ENCODE measurements around the gene EPHA7. TPM values are rescaled to one million over a fixed set of nuclear protein-coding genes. Genes with fewer than 3 reads are reported as not detected.

The EPHA7 gene
- polyA plus RNA-seq, 2 of the 4 experiments (the other 2 are of a cell fraction): 0.45 to 0.56 TPM

DNA sequence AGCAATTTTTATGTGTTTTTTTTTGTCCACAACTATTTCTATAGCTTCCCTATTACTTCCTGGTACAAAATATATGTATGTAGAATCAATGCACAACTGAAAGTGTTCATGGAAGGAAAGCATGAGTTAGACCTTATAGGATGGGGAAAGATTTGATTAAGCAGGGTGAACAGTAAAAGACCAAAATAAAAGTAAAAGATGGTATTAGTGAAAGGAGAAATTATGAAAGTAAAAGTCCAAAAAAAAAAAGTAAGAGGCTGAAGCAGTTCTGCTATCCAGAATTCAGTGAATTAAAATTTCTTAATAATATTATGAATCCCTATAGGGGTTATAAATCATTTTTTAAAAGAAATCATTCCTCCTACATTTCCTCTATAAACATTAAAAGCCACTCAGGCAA lies 114.3 kb downstream of the EPHA7 start (continued):
- TF ChIP-seq NPAS2 (CRISPR knock-in tag; IDR thresholded peaks at IDR 0.05; ENCODE audit: borderline replicate concordance): no peak
- TF ChIP-seq, protein P1, sequence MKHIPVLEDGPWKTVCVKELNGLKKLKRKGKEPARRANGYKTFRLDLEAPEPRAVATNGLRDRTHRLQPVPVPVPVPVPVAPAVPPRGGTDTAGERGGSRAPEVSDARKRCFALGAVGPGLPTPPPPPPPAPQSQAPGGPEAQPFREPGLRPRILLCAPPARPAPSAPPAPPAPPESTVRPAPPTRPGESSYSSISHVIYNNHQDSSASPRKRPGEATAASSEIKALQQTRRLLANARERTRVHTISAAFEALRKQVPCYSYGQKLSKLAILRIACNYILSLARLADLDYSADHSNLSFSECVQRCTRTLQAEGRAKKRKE (CRISPR knock-in tag; IDR thresholded peaks at IDR 0.05; ENCODE audit: low read depth): no peak
- TF ChIP-seq, protein P2, sequence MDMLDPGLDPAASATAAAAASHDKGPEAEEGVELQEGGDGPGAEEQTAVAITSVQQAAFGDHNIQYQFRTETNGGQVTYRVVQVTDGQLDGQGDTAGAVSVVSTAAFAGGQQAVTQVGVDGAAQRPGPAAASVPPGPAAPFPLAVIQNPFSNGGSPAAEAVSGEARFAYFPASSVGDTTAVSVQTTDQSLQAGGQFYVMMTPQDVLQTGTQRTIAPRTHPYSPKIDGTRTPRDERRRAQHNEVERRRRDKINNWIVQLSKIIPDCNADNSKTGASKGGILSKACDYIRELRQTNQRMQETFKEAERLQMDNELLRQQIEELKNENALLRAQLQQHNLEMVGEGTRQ (IDR thresholded peaks at IDR 0.05): no peak
- TF ChIP-seq BHLHE40 (IDR thresholded peaks at IDR 0.05; ENCODE audit: low read depth, low read length): no peak

DNA sequence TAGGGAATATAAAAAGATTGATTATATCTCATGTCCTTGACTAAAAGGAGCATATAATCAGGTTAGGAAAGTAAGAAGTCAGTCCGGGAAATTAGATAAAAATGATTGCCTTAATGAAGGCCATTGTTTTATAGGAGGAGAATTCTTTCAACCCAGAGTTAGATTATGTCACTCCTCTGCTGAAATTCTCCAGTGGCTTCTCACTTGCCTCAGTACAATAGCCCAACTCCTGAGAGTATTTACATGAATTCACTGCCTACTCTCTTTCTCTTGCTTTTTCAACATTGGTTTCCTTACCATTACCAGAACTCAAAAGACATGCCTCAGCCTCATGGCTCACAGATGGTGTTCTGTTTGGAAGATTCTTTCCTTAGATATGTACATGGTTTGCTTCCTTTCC lies 114.9 kb downstream of the EPHA7 start:
- 9% methylated on average over 1 of the region's 1 CpG for WGBS (ENCODE audit: missing lambda C conversion rate)
- no peak for ATAC-seq
- no peaks in the 10 kb centered on the region for H3K4me1 ChIP-seq
- no peak for DNase-seq (ENCODE audit: low read depth in 1 of 2, low spot score in 1 of 2)
- CTCF ChIA-PET: no interaction called here
- H3K4me3 ChIP-seq: no peak overlapping the region
- POLR2A ChIA-PET: no interaction called here
- FAIRE-seq: no peak
- H3K9me3 ChIP-seq: no peaks in the 10 kb centered on the region
- H3K27ac ChIP-seq: no peak overlapping the region
- no peak overlapping the region for H3K4me2 ChIP-seq
- TF ChIP-seq HOXA7 (CRISPR knock-in tag; IDR thresholded peaks at IDR 0.05) (no peak), RARB (CRISPR knock-in tag; IDR thresholded peaks at IDR 0.05) (no peak), CHD4 (IDR thresholded peaks at IDR 0.05; ENCODE audit: borderline replicate concordance) (no peak)

DNA sequence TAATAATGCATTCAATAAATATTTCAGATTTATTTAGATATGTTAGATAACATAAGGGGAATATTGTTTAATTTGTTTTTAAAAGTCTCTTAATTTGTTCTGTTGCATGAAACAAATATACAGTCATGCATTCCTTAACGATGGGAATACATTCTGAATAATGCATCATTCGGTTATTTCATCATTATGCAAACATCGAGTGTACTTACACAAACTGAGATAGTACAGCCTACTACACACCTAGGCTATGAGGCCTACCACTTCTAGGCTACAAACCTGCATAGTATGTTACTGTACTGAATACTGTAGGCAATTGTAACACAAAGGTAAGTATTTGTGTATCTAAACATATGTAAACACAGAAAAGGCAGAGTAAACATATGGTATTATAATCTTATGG lies 118.7 kb downstream of the EPHA7 start:
- no peaks in the 10 kb centered on the region for H3K9me3 ChIP-seq
- H3K4me3 ChIP-seq: no peak overlapping the region
- ATAC-seq (no peak), DNase-seq (ENCODE audit: low read depth in 1 of 2, low spot score in 1 of 2) (no peak), FAIRE-seq (no peak)
- ChIA-PET CTCF (no interaction called here), POLR2A (no interaction called here)
- no peaks in the 10 kb centered on the region for H3K4me1 ChIP-seq
- 10% methylated on average over 3 of the region's 3 CpGs for WGBS (ENCODE audit: missing lambda C conversion rate)
- no peak overlapping the region for H3K27ac ChIP-seq
- H3K4me2 ChIP-seq: no peak overlapping the region
- TF ChIP-seq EP300 (IDR thresholded peaks at IDR 0.05) (no peak), RCOR1 (IDR thresholded peaks at IDR 0.05; ENCODE audit: low read depth, low read length) (no peak), MAFK (IDR thresholded peaks at IDR 0.05; ENCODE audit: partially characterized antibody) (no peak), FOXS1 (CRISPR knock-in tag; IDR thresholded peaks at IDR 0.05) (no peak), BHLHE40 (IDR thresholded peaks at IDR 0.05; ENCODE audit: low read depth, low read length) (no peak), MAZ (IDR thresholded peaks at IDR 0.05; ENCODE audit: borderline replicate concordance, low read depth, low read length) (no peak), JUNB (IDR thresholded peaks at IDR 0.05) (no peak), POLR2AphosphoS2 (conservative IDR thresholded peaks at IDR 0.05; ENCODE audit: low read length) (no peak), EHMT2 (IDR thresholded peaks at IDR 0.05; ENCODE audit: low read depth) (no peak), POLR2A (IDR thresholded peaks at IDR 0.05; ENCODE audit: low read length) (no peak), SREBF2 (IDR thresholded peaks at IDR 0.05) (no peak), NR3C1 (IDR thresholded peaks at IDR 0.05) (no peak)
- TF ChIP-seq, protein P3, sequence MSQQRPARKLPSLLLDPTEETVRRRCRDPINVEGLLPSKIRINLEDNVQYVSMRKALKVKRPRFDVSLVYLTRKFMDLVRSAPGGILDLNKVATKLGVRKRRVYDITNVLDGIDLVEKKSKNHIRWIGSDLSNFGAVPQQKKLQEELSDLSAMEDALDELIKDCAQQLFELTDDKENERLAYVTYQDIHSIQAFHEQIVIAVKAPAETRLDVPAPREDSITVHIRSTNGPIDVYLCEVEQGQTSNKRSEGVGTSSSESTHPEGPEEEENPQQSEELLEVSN (IDR thresholded peaks at IDR 0.05; ENCODE audit: borderline replicate concordance, low read depth): no peak
- TF ChIP-seq, protein P1 (CRISPR knock-in tag; IDR thresholded peaks at IDR 0.05; ENCODE audit: low read depth): no peak
- TF ChIP-seq, protein P4, sequence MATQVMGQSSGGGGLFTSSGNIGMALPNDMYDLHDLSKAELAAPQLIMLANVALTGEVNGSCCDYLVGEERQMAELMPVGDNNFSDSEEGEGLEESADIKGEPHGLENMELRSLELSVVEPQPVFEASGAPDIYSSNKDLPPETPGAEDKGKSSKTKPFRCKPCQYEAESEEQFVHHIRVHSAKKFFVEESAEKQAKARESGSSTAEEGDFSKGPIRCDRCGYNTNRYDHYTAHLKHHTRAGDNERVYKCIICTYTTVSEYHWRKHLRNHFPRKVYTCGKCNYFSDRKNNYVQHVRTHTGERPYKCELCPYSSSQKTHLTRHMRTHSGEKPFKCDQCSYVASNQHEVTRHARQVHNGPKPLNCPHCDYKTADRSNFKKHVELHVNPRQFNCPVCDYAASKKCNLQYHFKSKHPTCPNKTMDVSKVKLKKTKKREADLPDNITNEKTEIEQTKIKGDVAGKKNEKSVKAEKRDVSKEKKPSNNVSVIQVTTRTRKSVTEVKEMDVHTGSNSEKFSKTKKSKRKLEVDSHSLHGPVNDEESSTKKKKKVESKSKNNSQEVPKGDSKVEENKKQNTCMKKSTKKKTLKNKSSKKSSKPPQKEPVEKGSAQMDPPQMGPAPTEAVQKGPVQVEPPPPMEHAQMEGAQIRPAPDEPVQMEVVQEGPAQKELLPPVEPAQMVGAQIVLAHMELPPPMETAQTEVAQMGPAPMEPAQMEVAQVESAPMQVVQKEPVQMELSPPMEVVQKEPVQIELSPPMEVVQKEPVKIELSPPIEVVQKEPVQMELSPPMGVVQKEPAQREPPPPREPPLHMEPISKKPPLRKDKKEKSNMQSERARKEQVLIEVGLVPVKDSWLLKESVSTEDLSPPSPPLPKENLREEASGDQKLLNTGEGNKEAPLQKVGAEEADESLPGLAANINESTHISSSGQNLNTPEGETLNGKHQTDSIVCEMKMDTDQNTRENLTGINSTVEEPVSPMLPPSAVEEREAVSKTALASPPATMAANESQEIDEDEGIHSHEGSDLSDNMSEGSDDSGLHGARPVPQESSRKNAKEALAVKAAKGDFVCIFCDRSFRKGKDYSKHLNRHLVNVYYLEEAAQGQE (IDR thresholded peaks at IDR 0.05): no peak
- TF ChIP-seq, protein P5, sequence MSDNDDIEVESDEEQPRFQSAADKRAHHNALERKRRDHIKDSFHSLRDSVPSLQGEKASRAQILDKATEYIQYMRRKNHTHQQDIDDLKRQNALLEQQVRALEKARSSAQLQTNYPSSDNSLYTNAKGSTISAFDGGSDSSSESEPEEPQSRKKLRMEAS (IDR thresholded peaks at IDR 0.05): no peak
